ENCODE measurements around the gene KCNE4. TPM values are rescaled to one million over a fixed set of nuclear protein-coding genes. Genes with fewer than 3 reads are reported as not detected.

KCNE4 gene
- total RNA-seq, 4 donors from 2014 or later: 0.64 to 2.4 (median 2.1) TPM

DNA sequence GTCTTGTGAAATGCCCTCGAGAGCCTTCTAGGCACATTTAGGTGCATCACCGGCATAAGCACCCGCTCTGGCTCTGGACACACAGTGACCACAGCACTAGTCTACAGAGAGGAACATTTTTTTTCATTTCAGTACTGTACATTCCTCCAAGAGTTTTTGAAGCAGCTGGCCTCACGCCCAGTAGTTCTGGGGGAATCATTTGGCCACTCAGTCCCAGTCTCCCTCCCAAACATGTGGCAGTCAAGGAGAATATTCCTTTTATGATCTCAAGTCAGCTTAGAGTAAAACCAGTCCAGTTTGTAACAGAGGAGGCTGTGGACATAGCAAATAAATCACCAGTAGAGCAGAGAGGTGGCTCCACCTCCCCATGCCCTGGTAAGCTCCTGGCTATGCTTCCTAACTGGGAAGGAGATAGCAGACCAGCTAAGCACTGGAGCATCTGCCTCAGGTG lies 48.1 kb downstream of the KCNE4 start:
- peak; percentile 70 to 82 for DNase-seq (ENCODE audit: low spot score in 2 of 2)
- WGBS: 31% methylated on average over 4 of the region's 4 CpGs
- no peaks in the 10 kb centered on the region for H3K36me3 ChIP-seq
- peaks cover 19% of the 10 kb centered on the region for H3K4me1 ChIP-seq
- no peak overlapping the region for H3K4me3 ChIP-seq
- H3K27ac ChIP-seq: no peak overlapping the region
- TF ChIP-seq EP300 (IDR thresholded peaks at IDR 0.05) (no peak), POLR2AphosphoS5 (IDR thresholded peaks at IDR 0.05) (no peak), POLR2A (IDR thresholded peaks at IDR 0.05) (no peak)
- TF ChIP-seq, protein P1, sequence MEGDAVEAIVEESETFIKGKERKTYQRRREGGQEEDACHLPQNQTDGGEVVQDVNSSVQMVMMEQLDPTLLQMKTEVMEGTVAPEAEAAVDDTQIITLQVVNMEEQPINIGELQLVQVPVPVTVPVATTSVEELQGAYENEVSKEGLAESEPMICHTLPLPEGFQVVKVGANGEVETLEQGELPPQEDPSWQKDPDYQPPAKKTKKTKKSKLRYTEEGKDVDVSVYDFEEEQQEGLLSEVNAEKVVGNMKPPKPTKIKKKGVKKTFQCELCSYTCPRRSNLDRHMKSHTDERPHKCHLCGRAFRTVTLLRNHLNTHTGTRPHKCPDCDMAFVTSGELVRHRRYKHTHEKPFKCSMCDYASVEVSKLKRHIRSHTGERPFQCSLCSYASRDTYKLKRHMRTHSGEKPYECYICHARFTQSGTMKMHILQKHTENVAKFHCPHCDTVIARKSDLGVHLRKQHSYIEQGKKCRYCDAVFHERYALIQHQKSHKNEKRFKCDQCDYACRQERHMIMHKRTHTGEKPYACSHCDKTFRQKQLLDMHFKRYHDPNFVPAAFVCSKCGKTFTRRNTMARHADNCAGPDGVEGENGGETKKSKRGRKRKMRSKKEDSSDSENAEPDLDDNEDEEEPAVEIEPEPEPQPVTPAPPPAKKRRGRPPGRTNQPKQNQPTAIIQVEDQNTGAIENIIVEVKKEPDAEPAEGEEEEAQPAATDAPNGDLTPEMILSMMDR (IDR thresholded peaks at IDR 0.05): no peak
- no peaks in the 10 kb centered on the region for H3K27me3 ChIP-seq
- no peaks in the 10 kb centered on the region for H3K9me3 ChIP-seq

DNA sequence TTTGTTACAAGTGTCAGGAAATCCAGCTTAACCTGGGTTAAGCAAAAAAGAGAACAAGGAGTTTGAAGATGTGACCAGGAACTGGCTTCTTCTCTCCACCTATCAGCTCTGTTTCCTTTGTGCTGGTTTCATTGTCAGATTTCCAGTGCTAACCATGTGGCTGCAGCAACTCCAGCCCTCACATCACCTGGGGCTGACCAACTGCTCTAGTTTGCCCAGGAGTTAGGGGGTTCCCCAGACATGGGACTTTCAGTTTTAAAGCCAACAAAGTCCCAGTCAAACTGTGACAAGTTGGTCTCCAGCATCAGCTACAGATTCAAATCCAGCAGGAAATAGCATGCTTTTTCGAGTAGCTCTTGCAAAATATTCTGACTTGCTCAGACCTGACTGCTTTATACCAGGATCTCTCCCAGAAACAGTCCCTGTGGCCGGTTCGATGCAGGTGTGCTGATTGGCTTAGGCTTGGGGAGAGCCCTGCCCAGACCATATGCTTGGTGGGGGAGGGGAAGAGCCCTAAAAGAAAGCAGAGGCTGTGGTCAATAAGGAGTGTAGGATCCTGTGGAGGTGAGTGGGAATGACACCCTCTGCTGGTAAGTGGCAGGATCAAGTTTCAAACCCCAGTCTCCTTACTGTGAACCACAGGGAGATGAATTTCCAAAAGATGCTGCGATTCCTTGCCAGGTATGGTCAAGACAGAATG lies 49.5 kb downstream of the KCNE4 start:
- no peaks in the 10 kb centered on the region for H3K27me3 ChIP-seq

DNA sequence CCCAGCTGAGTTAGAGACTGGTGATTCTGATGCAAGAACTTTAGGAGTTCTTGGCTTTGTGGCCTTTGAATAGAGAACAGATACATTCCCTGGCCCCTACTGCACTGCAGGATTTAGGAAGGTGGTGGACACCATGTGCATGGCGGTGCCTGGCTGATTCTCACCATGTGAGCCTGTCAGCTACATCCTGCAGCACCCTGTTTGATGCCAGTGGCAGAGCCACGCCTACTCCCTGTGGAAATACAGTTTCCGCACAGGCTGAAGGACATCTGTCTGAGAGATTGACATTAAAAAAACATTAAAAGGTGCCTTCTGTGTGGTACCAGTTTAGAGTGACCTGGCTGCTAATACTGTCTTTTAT lies 50.0 kb downstream of the KCNE4 start:
- H3K9me3 ChIP-seq: no peaks in the 10 kb centered on the region
- H3K36me3 ChIP-seq: no peaks in the 10 kb centered on the region
- TF ChIP-seq POLR2AphosphoS5 (IDR thresholded peaks at IDR 0.05) (no peak), POLR2A (IDR thresholded peaks at IDR 0.05) (no peak)
- DNase-seq (ENCODE audit: low spot score in 2 of 2): no peak
- WGBS: 53% methylated on average over 3 of the region's 3 CpGs
- H3K4me1 ChIP-seq: peaks cover 19% of the 10 kb centered on the region
- no peak overlapping the region for H3K4me3 ChIP-seq
- H3K27me3 ChIP-seq: no peaks in the 10 kb centered on the region
- H3K27ac ChIP-seq: no peak overlapping the region

More for the DNA sequence above, 49.5 kb downstream of the KCNE4 start:
- TF ChIP-seq EP300 (IDR thresholded peaks at IDR 0.05) (no peak), POLR2A (IDR thresholded peaks at IDR 0.05) (no peak), POLR2AphosphoS5 (IDR thresholded peaks at IDR 0.05) (no peak)
- TF ChIP-seq, protein P1 (IDR thresholded peaks at IDR 0.05): no peak
- no peak overlapping the region for H3K27ac ChIP-seq
- H3K9me3 ChIP-seq: no peaks in the 10 kb centered on the region
- peaks cover 19% of the 10 kb centered on the region for H3K4me1 ChIP-seq
- no peak overlapping the region for H3K4me3 ChIP-seq
- H3K36me3 ChIP-seq: no peaks in the 10 kb centered on the region
- DNase-seq (ENCODE audit: low spot score in 2 of 2): no peak
- 49% methylated on average over 4 of the region's 4 CpGs for WGBS

DNA sequence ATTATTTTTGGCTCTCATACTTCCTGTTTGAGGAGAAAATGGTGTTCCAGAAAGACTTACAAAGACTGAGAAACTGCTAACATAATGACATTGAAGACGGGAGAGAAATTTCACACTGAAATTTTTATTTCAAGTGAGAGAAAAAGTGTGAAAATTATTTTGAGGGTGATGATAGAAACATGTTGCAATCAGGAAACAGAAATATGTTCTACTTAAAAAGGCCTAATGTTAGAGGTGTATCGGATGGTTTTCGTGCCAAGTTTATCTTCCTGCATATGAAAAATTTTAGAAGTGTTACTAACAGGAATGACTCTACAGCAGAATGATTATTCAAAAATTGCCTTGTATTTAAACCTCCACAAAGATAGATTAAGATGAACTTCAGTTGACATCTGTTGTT lies 50.5 kb downstream of the KCNE4 start:
- no peak for TF ChIP-seq EP300 (IDR thresholded peaks at IDR 0.05)
- TF ChIP-seq POLR2AphosphoS5 (IDR thresholded peaks at IDR 0.05): no peak
- TF ChIP-seq POLR2A (IDR thresholded peaks at IDR 0.05): no peak
- TF ChIP-seq, protein P1 (IDR thresholded peaks at IDR 0.05): no peak
- 81% methylated on average over 3 of the region's 3 CpGs for WGBS
- H3K27ac ChIP-seq: no peak overlapping the region

DNA sequence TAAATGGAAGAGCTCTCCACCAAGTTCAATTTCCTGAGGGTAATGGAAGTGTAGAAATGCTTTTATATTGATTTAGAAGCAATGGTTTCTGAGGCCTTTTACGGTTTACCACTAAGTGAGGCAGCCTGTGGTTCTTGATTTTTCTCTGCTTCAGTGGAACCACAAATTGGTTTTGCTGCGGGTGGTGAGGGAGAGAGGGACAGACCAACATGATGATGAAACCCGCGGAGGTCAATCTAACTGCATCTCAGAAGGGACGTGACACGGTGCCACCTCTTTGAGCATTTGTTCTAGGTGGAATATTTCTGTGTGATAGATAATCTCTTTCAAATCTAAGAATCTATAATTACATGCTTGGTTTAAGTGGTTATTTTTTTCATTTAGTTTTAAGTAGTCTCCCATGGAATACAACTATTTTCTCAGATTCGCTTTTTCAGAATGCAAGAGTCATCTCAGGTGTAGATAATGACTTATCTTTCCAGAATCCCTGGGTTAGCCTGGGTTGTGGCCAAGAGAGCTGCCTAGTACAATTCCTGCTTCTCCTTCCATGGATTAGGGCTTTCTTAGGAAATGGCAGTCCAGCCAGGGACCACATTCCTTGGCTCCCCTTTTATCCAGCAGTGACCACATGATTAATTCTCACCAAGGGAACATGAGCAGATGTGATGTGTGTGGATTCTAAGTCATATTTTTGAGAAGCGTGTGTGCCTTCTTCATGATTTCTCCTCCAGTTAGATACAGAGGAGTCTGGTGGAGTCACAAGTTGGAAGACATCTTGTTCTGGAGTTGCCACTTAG lies 52.5 kb downstream of the KCNE4 start:
- DNase-seq (ENCODE audit: low spot score in 2 of 2): no peak
- Histone ChIP-seq H3K36me3 (no peaks in the 10 kb centered on the region), H3K4me1 (peaks cover 19% of the 10 kb centered on the region), H3K27ac (no peak overlapping the region), H3K4me3 (no peak overlapping the region), H3K27me3 (no peaks in the 10 kb centered on the region), H3K9me3 (no peaks in the 10 kb centered on the region)
- 96% methylated on average over 8 of the region's 8 CpGs for WGBS
- no peak for TF ChIP-seq POLR2A (IDR thresholded peaks at IDR 0.05)
- no peak for TF ChIP-seq EP300 (IDR thresholded peaks at IDR 0.05)
- TF ChIP-seq POLR2AphosphoS5 (IDR thresholded peaks at IDR 0.05): no peak
- TF ChIP-seq, protein P1 (IDR thresholded peaks at IDR 0.05): no peak

More for the DNA sequence above, 50.5 kb downstream of the KCNE4 start:
- H3K4me1 ChIP-seq: peaks cover 19% of the 10 kb centered on the region
- H3K27me3 ChIP-seq: no peaks in the 10 kb centered on the region
- no peaks in the 10 kb centered on the region for H3K36me3 ChIP-seq
- no peak overlapping the region for H3K4me3 ChIP-seq
- DNase-seq (ENCODE audit: low spot score in 2 of 2): no peak
- H3K9me3 ChIP-seq: no peaks in the 10 kb centered on the region

Other genes with a start within 250 kb of the KCNE4 start
- gene ACSL3, start 191.2 kb upstream of the KCNE4 start, total RNA-seq: 100 to 1,000 TPM in 1 of 4 donors, 10 to 100 TPM in 3; 46.6 to 154 (median 60.2) TPM

All from suprapubic skin (tissue), 4 donors.